ENCODE results near the gene LRRC4C.

Gene LRRC4C

GRCh38 chr11:41459465-41460401 lies at the start of gene LRRC4C:
LRRC4C (minus strand) TSS chr11:41459652.
- DNase-seq, result no peak

- no peak for DNase-seq
Observed at GRCh38 chr11:41508121-41508520, 48.7 kb upstream of the LRRC4C start.

DNA sequence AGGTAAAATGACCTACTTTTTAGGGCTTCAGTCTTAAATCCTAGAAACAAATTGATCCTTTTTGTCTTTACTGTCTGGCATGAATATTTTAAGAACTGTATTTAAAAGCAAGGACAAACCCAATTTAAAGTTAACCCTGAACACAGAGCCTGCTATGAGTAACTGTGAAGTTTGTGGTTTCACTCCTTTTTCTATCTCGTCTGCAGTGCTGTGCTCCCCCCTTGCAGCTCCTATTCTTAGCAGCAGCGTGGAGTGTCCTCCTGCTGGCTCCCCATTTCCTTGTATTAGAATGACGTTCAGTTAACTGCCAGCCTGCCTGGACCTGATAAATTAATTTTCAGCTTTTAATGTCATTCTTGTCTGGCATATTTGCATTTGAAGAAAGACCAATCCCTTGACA lies 40.0 kb upstream of the LRRC4C start:
- DNase-seq, result no peak

DNA sequence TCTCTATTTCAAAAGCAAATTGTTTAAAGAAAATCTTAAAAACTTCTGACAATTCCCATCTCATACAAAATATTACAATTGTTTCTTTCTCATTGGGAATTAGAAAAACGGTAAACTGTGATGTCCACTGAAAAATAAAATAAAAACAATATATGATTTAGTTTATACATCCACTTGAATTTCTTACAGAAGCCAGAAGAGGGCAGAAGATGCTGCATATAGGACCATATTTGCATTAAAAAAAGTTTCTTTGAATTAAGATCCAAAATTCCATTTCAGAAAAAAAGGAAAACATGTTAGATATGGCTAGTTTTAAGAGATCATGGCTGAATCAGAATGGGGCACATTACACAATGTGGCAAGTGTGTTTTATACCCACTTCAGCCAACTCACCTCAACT lies 39.3 kb upstream of the LRRC4C start:
- no peak for DNase-seq

DNA sequence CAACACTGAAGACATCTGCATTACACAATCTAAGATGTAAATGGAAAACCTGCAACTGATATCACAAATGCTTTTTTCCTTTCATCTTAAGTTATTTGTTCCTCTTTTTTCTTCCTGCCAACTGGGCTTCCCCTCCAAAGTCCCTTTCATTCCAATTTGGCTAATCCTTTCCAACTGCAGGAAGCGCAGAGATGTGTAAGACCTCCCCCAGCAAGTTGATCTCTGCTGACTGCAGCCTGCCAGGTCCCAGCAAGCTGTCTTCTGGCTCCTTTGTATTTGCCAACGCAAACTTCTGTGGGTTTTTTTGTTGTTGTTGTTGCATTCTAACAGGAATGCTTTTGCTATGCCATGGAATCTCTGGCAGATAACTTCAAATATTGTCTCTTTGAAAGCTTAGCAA lies 38.5 kb upstream of the LRRC4C start:
- DNase-seq, result no peak

DNA sequence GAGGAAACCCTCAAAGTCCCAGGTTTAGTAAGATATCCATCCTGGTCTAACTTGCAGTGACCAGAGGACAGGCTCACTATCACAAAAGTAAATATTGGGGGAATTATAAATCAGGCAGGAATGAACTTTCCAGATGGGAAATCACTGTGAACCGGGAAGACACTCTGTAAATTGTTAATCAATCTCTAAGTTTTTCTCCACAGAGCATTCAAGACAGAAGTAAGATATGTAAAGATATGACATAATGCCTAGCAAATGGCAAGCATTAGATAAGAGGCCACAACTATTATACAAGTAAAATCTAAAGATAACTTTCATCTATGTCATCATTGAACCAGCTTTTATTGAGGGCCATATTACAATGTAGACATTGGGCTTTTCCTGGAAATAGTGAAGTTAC lies 35.3 kb upstream of the LRRC4C start:
- no peak for DNase-seq

DNA sequence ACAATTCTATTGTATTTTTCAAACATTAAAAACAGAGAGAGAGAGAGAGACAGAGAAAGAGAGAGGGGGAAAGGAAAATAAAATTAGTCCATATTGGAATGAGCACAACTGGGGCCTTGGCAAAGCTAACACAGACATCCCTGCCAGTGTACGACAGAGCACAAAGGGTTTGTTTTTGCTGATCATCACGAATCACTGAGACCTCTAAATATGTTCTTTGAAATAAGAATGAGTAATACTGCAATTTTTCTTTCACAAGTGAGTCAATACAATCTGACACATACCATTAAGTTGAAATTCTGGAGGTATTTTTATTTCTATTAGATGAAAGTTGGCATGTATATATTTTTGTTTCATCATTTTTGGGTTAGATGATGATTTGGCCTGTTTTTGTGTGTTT lies 27.0 kb upstream of the LRRC4C start:
- no peak for DNase-seq

GRCh38 chr11:41483956-41484355 lies 24.5 kb upstream of the LRRC4C start:
- DNase-seq, result no peak

- DNase-seq, result no peak
Observed at GRCh38 chr11:41479179-41479578, 19.7 kb upstream of the LRRC4C start.

DNA sequence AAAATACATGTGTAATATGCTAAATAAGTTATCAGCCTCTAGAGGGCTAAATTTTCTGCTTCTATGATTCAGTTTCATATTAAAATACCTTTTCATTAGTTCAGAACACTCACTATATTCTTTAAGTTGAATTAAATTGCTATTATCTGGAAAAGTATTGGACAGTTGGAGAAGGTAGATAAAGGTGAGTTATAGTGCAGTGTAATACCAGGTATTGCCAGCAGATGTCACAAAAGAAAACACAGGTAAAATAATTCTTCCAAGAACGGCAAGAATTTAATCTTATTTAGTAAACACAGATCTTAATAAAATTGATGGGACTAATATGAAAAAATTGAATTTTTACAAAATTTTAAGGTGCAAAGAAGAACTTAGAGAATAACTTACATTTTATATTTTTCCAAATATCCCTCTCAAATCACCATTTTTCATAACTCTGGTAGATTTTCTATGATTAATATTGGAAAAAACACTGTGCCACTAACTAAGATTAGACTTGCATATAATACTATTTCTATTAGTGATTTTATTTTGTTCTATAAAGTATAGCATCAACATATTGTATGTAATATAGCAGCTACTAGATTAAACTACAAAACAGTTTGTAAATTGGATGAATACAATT lies 1.7 kb upstream of the LRRC4C start:
- peak; percentile 0 for DNase-seq

DNA sequence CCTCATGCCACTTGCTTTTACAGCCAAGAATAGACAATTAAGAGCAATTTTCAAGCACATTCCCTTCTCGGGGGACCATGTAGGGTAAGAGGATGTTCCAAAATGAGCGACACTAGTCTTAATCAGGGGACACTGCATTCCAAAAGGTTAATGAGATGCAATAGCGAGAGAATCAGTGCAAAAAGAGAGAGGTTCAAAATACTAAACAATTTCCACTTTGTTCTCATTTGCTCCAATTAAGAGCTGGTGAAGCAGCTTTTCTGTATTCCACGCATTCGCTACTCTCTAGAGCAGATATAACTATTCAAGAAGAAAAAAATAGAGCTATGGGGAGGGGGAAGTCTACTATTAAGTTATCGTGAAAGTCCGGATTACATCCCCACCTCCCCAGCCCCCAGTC lies 811 bp downstream of the LRRC4C start:
- DNase-seq, result no peak

DNA sequence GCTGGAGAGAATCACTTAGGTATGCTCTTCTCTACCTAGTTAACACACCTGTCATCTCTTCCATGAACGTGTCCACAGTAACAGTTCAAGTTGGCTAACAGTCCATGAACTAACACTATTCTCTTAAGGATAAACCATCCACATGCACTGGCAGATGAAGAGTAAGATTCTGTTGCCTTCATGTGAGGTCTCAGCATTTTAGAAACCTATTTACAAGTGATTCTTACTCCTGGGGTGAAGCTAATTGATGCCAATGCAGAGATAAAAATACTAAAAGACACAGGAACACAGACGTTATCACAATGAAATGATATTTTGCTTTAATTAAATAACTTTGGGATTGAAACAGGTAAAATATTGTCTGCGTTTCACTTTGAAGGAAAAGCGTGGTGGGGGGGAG lies 1.3 kb downstream of the LRRC4C start:
- no peak for DNase-seq

GRCh38 chr11:41457216-41458014 lies 2.0 kb downstream of the LRRC4C start:
- DNase-seq, result no peak

DNA sequence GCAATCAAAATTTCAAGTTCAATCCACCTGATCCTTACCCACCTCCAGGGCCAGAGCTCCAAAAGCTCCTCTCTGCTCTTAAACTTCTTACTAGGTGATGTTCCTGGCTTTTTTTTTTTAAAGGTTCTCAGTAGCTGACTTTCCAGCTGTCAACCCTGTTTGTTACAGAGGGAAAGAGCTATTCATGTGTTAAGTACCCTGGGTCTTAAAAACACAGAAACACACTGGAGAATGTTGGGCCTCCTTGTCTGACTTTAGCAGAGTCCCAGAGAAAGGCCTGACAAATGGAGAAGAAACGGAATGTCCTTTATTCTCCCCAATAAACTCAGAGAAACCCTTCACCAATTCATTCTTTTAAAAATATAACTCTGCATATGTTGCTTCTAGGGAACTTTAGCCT lies 3.2 kb downstream of the LRRC4C start:
- no peak for DNase-seq

- no peak for DNase-seq
Observed at GRCh38 chr11:41451011-41451410, 8.4 kb downstream of the LRRC4C start.

GRCh38 chr11:41449483-41450050 lies 9.9 kb downstream of the LRRC4C start:
- DNase-seq, result no peak

GRCh38 chr11:41446566-41446965 lies 12.9 kb downstream of the LRRC4C start:
- DNase-seq, result no peak

DNA sequence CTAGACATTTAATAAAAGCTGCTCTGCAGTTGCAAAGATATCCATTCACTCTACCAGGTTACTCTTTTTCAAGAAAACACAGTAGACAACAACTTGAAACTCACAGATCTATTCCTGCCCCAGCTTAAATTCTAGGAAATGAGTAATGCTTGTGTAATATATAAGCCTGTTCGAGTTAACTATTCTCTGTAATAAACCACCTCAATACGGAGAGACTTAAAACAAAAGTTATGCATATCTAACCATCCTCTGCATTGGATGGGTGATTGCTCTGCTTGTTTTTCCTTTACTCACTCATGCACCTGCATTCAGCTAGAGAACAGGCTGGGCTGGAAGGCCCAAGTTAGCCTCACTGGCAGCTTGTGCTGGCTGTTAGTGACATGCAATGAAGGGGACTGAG lies 13.3 kb downstream of the LRRC4C start:
- no peak for DNase-seq

DNA sequence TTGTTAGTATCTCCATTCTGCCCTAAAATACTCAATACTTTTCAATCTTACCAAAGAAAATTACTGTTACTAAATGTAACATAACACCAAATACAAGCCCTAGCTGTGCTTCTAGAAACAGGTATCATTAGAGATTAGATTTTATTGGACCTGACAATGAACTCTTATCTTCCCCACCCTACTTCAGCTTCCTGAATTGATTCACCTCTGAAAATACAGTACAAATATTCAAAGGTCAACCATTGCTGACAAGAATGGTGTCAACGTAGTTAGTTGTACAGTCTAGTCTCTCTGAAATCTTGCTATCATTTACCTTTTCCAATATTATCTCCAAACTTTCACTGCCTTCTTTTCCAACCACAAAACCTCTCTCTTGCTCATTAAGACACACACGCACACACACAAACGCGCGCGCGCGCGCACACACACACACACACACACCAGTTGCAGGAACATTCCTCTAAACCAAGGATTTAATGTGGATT lies 22.4 kb downstream of the LRRC4C start:
- DNase-seq, result no peak

DNA sequence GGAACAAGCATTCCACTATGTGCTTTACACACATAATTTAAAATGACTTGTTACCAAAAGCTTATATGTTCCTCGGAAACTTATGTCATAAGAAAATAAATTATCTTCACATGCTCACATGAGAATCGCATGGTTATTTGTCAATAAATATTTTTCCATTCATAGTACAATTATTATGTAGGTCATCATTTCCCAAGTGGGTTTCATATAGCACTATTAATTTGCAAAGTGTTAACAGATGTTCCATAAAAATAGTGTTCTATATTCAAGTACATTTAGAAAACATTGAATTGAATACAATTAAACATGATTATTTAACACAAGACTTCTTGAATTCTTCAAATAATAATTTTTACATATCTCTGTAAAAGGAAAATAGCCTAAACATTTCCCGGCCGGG lies 23.9 kb downstream of the LRRC4C start:
- DNase-seq, result no peak

DNA sequence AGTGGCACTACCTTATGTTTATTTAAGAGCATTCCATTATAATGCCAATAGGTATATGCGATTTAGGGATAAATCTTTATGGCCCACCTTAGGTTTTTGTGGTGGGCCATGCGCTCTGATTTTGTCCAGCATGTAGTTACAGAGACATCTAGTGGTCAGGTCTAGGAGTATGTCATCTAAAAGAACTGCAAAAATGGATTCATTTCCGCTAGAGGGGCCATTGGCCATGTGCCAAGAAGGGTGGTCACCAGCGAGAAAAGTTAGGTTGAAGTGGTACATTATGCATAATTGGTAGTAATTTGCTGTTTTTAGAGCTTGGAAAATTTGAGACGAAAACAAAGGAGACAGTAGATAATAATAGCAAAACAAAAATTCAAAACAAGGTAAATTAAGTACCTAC lies 27.7 kb downstream of the LRRC4C start:
- no peak for DNase-seq

- no peak for DNase-seq
Observed at GRCh38 chr11:41419901-41420300, 39.6 kb downstream of the LRRC4C start.

- DNase-seq, result no peak
Observed at GRCh38 chr11:41414771-41415440, 44.5 kb downstream of the LRRC4C start.
